GM21423 (cell line): ENCODE measurements around the gene FOXF2.

ENCODE experiments used
- ATAC-seq: cut with Tn5 transposase; IDR thresholded peaks from one replicate; pipeline ENCODE4 v1.9.1; 2021; ENCODE audit warnings: mild to moderate bottlenecking, moderate library complexity; ENCODE audit not compliant: unreplicated experiment

Gene FOXF2

DNA sequence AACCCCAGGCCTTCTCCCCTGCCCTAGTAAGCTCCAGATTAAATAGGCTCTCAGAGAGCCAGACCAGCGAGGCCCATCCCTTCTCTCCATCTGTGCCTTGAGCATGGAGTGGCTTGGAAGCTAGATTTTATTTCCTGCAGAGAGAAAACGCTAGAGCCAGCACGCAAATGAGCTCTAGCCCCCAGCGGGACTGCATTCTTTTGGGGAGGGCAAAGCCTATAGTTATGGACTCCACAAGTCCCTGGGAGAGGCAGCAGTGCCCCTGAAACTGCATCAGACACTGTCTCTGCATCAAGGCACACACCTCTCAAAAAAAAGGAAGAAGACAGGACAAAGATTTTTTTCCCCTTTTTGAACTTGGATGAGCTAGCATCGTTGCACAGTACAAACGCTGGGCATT, 15.8 kb downstream of the FOXF2 start:
- no peak for ATAC-seq

GRCh38 chr6:1406306-1407072, 17.1 kb downstream of the FOXF2 start:
- no peak for ATAC-seq

- no peak for ATAC-seq
Measured at GRCh38 chr6:1407499-1407990, 18.2 kb downstream of the FOXF2 start.

GRCh38 chr6:1409774-1410465, 20.5 kb downstream of the FOXF2 start:
- ATAC-seq: no peak

- no peak for ATAC-seq
Measured at GRCh38 chr6:1412901-1413300, 23.5 kb downstream of the FOXF2 start.

DNA sequence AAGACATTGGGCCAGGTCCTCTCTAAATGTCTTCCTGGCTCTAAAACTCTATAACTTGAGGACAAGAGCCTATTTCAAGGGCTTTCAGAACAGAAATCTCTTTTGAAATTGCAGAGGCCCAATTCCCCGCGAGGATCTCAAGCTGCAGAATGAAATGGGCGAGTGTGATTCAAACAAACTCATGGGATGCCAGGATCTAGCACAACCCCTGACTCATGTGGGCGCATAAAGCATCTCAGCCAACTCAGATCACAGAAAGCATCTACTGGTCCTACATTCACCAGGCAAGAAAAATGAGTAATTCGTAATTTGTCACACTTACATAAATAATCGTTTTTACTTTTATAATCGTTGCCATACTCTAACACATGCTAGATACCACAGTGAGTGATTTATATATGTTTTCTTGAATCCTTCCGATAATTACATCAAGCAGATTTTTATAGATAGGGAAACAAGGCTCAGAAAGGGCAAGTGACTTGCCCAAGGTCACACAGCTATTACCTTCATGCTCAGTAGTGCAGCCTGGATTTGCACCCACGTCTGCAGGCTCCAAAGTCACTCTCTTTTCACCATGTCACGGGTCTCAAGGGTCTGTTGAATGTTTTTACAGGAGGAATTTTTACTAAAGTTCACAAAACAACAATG, 26.2 kb downstream of the FOXF2 start:
- ATAC-seq: no peak

DNA sequence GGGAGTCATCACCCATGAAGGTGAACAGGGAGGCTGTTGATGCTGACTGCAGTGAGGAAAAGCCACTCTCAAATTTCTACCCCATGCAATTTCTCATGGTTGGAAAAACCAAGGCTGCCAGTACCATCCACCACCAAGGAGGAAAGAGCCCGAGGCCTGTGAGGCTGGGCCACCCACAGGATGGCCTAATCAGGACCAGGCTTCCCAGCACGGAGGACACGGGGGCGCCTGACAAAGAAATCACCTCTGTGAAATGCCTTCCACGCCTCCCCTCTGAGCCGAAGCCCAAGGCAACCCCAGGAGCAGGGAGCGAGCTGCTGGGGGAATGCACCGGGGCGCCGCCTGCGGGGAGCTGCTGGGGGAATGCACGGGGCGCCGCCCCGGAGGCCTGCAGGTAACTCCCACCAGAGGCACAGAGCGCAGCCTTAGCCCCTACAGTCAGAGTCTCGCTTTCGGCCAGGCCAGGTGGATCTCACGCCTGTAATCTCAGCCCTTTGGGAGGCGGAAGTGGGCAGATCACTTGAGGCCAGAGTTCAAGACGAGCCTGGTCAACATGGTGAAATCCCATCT, 26.9 kb downstream of the FOXF2 start:
- no peak for ATAC-seq

- no peak for ATAC-seq
Measured at GRCh38 chr6:1416820-1417219, 27.4 kb downstream of the FOXF2 start.

DNA sequence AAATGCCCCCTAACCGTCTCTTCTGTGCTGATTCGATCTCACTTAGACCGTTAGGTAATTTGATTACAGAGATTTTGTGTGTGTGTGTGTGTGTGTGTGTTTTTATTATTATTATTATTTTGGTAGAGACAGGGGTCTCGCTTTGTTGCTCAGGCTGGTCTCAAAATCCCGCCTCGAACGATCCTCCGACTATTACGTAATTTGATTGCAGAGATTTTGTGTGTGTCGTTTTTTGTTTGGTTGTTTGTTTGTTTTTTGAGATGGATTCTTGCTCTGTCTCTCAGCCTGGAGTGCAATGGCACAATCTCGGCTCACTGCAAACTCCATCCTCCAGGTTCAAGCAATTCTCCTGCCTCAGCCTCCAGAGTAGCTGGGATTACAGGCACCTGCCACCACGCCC, 28.3 kb downstream of the FOXF2 start:
- no peak for ATAC-seq

DNA sequence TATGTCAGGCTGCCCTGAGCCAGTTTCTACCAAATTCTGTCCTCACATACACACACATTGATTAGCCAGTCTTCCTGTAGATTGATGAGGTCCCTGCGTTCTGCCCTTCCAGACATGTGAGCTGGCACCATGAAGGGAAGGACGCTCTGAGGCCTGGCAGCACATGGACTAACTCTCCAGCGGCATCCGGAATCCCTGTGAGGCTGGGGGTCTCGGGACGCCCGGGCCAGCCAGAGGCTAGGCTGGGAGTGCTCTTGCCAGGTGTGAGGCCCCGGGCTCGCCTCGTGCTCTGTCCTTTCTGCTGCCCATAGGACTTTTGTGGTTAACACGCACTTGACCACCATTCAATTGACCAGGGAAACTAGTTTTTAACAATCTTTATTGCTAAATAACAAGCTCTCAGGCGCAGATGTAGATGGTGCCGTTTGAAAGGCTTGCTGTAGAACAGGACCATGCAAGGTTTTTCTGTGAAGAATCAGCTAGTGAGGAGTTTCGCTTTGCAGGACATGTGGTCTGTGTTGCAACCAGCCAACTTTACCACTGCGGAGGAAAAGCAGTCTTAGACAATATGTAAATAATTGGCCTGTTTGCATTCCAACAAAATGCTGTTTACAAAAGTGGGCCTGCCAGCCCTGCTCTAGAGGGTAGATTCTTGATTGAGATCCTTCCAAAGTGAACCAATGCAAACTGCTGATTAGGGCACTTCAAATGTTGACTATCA, 29.3 kb downstream of the FOXF2 start:
- no peak for ATAC-seq

DNA sequence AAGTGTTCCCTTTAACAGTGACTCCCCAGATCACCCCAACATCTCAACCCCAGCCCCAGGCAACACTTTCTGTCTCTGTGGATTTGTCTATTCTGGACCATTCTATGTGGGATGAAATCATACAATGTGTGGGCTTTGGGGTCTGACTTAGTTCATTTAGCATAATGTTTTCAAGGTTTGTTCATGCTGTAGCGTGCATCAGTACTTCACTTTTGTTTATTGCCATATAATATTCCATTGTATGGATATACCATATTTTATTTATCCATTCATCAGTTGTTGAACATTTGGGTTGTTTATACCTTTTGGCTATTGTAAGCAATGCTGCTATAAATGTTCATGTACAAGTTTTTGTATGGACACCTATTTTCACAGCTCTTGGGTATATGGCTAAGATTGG, 31.0 kb downstream of the FOXF2 start:
- ATAC-seq: no peak

DNA sequence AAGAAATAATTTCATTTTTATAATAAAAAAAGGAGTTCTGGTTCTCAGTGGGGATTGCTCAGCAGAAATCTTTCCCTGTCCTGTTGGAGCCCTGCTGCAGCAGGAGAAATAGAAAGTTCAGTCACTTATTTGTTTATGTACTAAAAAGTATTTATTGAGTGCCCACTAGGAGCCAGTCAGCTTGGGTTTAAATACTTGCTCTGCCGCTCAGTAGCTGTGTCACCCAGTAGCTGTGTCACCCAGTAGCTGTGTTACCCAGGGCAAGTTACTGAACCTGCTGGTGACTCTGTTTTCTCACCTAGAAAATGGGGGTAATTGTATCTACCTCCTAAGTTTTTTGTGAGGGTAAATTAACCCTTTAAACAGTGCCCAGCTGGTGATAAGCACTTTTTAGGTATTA, 32.9 kb downstream of the FOXF2 start:
- ATAC-seq: no peak

GRCh38 chr6:1423578-1423977, 34.2 kb downstream of the FOXF2 start:
- no peak for ATAC-seq

GRCh38 chr6:1424306-1424927, 35.0 kb downstream of the FOXF2 start:
- ATAC-seq: no peak

- ATAC-seq: no peak
Measured at GRCh38 chr6:1426416-1426815, 37.0 kb downstream of the FOXF2 start.

GRCh38 chr6:1435806-1436205, 46.4 kb downstream of the FOXF2 start:
- ATAC-seq: no peak

DNA sequence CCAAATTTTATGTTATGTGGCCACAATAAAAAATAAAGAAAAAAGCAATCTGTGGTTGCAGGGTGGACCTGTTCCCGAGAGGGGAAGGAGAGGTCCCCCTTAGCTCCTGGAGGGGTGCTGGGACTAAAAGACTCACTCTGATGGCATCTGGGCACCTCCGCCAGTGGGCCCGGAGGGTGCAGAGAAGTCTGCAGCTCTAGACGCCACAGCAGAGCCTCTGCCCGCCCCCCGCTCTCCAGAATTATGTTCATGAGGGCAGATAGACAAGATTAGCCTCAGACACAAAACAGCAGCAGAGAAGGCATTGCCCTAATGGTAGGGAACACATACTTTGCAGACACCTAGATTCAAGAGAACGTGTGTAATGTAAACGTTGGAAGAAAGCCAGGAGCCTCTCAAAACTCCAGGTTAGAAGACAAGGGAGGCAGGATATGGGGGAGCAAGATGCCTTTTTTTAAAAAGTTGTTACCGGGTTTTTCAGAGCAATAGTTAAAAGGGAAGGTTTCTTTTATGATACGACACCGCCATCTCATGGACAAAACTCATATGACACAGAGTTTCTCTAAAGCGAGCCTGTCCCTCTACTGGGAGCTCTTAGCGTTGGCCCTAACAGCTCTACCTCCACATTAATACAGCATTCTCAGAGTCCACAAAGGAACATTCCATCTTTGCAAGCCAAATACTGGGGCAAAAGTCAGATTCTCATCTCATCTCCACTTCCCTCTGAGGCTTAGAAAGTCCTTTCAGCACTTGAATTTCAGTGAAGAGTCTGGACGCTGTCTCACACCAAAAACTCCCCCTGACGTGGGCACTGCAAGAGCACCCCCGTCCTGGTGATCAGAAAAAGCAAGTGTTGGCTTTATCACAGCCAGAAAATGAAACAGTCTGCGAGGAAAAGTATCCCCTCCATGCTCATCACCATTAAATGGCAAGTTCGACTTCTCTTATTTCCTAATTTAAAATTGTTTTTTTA, 47.2 kb downstream of the FOXF2 start:
- ATAC-seq: peak; percentile 74

- no peak for ATAC-seq
Measured at GRCh38 chr6:1437553-1438406, 48.4 kb downstream of the FOXF2 start.
